ENCODE data around the gene TMEM139. TPM values are rescaled to one million over a fixed set of nuclear protein-coding genes. Genes with fewer than 3 reads are reported as not detected.

TMEM139 gene
- total RNA-seq, 1 donor from 2014 or later, result 3.7 TPM

DNA sequence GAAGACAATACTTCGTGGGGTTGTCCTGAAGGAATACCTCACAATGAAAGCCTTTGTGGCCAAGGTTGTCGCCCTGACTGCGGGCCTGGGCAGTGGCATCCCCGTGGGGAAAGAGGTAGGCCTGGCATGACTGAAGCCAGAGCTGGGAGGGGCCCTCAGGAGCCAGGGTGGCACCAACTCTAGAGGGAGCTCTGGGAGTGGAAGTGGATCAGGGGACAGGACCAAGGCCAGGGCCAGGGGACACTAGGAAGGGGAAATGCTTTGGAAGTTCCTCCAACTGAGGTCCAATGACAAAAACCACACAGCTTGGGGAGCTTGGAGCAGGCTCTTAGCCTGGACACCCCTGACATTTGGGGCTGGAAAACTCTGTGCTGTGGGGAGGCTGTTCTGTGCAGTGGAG is 37.0 kb downstream of the TMEM139 start:
- no peak for DNase-seq (ENCODE audit: low spot score)

DNA sequence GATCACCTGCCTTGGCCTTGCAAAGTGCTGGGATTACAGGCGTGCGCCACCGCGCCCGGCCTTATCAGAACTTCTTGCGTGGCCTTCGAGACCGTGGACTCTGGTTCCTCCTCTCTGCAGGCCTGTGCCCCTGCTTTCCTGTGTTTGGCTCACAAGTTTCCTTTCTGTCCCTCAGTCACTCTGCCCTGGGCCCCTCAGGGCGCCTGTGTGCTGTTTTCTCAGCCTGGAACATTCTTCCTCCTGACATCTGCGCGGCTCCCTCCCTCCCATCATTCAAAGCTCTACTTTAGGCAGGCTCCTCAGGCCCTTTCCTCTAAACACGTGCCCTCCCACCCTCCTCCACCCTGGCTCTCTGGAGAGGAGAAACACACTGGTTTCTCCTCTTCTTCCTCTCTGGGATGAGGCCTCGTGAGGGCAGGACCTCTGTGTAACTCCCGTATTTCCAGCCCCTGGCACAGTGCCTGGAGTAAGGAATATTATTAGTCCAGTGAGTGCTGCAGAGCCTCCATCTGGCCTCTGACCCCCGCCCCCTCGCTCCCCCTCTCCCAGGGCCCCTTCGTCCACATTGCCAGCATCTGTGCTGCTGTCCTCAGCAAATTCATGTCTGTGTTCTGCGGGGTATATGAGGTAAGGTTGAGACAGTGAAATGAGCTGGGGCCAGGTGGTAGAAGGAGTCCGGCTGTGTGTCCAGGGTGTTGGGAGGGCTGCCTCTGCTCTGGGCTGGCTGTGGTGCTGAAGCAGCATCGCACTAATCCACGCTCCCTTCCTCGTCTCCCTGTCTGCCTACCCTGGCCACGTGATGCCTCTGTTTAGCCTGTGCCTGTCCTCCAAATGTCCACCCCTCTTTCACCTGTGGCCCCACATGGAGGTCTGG is 38.2 kb downstream of the TMEM139 start:
- DNase-seq (ENCODE audit: low spot score), result no peak

DNA sequence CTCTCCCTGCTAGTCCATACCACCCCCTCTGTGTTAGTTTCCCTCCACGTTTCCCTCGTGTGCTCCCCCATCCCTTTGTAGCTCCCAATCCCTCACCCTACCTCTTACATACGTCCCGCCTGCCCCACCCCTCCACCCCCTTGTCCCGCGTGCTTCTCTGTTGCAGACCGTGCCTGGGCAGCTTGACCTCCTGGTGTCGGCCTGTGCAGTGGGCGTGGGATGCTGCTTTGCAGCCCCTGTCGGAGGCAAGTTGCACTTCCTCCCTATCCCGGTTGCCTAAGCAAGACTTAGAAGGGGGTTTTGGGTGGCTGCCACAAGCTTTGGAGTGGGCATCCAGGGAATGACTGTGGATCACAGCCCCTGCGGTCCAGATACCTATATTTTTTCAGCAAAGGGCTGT is 38.9 kb downstream of the TMEM139 start:
- DNase-seq (ENCODE audit: low spot score), result no peak

DNA sequence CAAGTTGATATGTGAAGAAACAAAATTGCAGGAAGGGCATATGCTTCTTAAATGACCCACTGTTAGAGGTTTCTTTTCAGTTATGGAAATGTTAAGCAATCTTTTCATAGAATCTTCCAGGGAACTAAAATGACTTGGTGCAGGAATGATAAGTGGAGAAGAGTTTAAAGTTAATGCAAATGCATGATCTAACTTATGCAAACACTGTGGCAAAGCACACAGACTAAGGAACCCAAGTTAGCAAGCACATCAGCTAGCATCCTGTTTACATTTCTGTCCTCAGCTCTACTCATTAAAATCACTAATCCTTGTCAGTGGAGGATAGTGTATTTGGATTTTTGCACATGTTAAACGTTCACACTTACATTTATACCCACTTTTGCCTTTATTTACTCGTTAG is 40.5 kb downstream of the TMEM139 start:
- DNase-seq (ENCODE audit: low spot score), result no peak

DNA sequence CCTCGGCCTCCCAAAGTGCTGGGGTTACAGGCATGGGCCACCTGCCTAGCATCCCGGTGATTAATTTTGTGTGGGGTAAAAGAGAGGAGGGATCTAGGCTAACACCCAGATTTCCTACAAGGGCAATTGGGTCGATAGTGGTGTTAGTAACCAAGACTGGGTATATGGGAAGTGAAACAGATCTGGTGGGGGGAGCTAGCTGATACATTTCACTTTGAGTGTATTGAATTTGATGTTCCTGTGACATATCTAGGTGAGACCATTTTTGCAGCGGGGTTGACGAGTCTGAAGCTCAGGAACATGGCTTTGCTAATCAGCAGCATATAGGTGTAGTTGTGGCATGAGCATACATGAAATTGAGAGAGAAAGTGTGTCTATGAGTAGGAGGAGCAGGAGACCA is 43.1 kb downstream of the TMEM139 start:
- DNase-seq (ENCODE audit: low spot score), result no peak

DNA sequence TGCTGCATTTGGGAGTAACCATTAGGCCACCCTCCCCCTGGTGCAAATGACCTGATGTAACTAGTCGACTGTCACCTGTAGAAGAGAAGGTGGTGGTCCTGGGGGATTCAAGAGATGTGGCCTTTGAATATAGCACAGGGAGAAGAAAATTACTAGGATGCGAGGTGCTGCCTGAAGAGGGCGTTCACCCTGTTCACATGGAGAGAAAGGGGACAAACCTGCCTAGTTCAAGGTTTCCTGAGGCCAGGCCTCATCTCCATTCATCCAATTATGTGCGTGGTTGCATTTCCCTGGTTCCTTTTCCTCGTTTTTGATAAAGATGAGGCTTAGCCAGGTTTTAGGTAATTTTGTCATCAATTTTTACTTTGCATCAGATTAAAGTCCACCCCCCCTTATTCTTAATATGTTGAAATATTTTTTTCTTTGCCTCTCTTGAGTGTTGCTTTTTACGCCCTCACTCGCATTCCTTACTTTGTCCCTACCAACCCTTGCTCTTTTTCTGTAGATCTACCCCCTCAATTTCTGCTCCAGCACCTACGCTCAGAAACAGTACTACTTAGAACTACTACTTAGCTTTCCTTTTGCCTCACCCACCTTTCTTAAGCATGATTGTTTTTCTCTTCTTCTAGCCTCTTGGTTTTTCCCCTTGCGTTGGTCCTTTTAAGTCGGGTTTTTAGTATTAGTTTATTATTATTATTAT is 44.9 kb downstream of the TMEM139 start:
- DNase-seq (ENCODE audit: low spot score), result no peak

DNA sequence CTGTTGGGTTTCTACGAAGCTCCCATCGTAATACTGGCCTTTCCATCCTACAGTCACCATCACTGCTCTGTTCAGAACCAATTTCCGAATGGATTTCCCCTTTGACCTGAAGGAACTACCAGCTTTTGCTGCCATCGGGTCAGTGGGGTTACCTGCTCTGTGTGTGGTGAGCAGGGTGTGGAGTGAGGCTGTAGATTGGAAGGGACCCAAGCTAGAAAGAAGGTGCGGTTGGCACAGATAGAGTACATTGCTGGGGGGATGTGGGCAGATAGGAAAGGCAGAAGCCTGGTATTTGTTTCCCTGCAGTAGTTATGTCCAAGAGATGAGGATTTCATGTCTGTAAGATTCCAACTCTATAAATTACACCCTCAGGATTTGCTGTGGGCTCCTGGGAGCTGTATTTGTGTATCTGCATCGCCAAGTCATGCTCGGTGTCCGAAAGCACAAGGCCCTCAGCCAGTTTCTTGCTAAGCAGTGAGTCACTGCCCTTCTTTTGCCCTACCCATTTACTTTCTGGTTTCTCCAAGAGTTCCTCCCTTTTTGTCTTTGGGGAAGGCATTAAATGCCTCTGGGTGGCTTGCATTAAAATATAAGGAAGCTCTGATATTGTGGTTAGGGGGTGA is 46.5 kb downstream of the TMEM139 start:
- DNase-seq (ENCODE audit: low spot score), result no peak

DNA sequence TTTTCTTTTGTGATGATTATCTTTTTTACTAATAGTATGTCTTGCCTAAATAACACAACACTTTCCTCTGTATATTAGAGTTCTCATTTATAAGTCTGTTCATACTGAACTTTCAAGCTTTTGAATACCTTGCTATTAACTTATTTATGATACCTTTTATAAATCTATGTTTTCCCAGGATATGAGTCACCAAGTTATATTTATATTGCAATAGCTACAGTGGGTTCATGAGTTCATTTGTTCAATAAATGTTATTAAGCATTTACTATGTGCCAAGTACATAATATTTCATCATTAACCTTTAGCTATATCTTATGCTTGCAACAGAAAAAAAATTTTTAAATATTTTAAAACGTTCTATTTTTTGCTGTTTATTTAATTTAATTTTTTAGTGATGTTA is 49.5 kb downstream of the TMEM139 start:
- DNase-seq (ENCODE audit: low spot score), result no peak

DNA sequence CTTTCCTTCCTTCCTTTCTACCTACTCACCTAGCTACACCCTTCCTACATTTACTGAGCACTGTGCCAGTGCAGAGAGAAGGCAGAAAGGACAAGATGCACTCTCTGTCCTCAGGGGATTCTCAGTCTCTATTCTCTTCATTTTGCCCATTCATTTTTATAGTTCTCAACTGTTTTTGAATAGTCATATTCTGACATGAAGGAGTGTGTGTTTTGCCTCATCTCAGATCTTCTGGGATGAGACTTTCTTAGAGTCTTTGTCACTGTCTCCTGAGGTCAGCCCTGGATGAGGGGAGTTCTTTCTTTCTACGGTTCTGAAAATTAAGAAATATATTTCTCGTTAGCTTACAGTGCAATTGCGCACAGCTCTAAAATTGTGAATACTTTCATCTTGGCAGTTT is 52.5 kb downstream of the TMEM139 start:
- DNase-seq (ENCODE audit: low spot score), result no peak

Other genes starting within 250 kb of the TMEM139 start
- gene OR6V1, start 232.6 kb upstream of the TMEM139 start, total RNA-seq, result not detected
- not detected for gene PIP, start 152.9 kb upstream of the TMEM139 start, total RNA-seq
- not detected for gene TAS2R39, start 101.5 kb upstream of the TMEM139 start, total RNA-seq
- gene TAS2R40, start 62.9 kb upstream of the TMEM139 start, total RNA-seq, result not detected
- gene GSTK1, start 21.5 kb upstream of the TMEM139 start, total RNA-seq, result 177 TPM
- gene CASP2, start 3.4 kb downstream of the TMEM139 start, total RNA-seq, result 19.0 TPM
- 0.22 TPM for gene CLCN1, start 31.2 kb downstream of the TMEM139 start, total RNA-seq
- gene FAM131B, start 77.8 kb downstream of the TMEM139 start, total RNA-seq, result 1.8 TPM
- gene ZYX, start 96.4 kb downstream of the TMEM139 start, total RNA-seq, result 271 TPM
- 0.22 TPM for gene EPHA1, start 123.9 kb downstream of the TMEM139 start, total RNA-seq
- gene TAS2R60, start 158.5 kb downstream of the TMEM139 start, total RNA-seq, result 0.35 TPM
- not detected for gene TAS2R41, start 192.9 kb downstream of the TMEM139 start, total RNA-seq